GM03348 (cell line): ENCODE measurements around the gene GLMP.

Source experiments
- DNase-seq: peaks from one replicate; pipeline ENCODE4 v3.0.0; 2012; ENCODE audit warnings: low spot score

The GLMP gene

DNA sequence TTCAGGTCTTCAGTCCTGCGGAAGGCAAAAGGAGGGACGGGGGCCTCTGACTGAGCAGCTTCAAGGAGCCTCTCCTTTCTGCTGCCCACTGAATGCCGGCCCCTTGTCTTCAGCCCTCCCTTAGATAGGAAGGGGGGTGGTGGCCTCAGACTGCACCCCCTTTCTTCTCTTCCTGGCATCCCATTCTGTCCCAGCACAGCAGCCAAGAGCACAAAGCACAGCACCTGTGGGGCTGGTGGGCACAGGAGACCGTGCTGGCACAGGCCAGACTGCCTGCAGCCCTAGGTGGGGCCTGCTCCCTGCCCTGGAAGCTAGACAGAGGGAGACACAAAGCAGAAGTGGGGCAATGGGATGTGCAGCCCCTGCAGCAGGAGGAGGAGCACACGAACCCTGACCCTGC lies 45.9 kb downstream of the GLMP start:
- DNase-seq = no peak

- DNase-seq = no peak
Observed at GRCh38 chr1:156248323-156248683, 47.2 kb downstream of the GLMP start.

GRCh38 chr1:156247460-156248322 lies 47.8 kb downstream of the GLMP start, which contains the start of gene PAQR6:
PAQR6 (minus strand) TSS chr1:156248056; CDS start chr1:156246731, 1,325 bp downstream.
- peak; percentile 31 for DNase-seq

DNA sequence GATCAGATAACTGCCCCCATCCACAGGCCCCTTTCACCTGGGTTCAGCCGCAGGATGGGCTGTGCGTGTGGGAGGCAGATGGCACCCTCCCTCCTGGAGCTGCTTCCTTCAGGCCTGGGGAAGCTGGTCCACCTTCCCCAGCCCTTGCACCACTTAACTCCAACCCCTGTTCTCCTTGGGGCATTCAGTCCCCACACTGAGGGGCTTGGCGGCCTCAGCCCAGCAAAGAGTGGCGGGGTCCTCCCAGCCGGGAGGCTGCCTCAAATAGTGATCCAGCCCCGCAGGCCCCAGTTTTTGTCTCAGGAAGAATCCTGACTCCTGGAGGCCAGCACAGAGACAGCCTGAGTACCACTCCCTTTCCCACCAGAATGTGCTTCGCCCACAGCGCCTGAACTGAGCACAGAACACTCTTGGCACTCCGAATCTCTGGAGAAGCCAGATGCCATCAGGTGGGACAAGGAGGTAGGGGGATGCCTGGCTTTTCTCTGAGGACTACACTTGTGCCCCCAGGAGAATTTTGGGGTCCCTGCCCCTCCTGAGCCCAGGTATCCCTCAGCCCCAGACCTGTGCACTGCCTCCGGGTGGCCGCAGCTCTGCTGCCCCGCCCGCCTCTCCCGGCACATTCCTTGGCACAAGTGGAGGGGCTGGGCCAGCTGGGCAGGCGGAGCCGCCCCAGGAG lies 48.6 kb downstream of the GLMP start:
- peak; percentile 68 for DNase-seq

DNA sequence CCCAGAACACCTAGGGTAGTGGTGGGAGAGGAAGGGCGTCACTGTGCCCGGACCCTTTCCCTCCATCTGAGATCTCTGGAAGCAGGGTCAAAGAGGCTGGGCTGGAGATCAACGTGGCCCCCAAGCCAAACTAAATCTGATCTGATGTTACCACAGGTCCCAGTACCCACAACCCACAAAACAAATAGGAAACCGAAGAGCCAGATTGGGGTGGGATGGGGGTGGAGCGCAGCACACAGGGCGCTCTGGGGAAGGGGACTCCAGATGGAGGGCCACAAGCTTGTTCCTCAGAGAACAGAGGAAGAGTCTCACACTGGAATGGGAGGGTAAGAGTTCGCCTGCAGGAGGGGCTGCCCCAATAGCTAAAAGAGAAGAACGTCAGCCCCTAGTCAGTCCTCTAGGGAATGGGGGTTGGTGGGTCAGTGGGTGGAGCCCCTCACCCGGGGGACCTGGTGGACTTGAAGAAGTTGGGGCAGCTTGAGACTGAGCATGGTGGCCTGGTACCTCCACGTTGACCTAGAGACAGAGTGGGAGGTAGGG lies 49.2 kb downstream of the GLMP start:
- DNase-seq = no peak

DNA sequence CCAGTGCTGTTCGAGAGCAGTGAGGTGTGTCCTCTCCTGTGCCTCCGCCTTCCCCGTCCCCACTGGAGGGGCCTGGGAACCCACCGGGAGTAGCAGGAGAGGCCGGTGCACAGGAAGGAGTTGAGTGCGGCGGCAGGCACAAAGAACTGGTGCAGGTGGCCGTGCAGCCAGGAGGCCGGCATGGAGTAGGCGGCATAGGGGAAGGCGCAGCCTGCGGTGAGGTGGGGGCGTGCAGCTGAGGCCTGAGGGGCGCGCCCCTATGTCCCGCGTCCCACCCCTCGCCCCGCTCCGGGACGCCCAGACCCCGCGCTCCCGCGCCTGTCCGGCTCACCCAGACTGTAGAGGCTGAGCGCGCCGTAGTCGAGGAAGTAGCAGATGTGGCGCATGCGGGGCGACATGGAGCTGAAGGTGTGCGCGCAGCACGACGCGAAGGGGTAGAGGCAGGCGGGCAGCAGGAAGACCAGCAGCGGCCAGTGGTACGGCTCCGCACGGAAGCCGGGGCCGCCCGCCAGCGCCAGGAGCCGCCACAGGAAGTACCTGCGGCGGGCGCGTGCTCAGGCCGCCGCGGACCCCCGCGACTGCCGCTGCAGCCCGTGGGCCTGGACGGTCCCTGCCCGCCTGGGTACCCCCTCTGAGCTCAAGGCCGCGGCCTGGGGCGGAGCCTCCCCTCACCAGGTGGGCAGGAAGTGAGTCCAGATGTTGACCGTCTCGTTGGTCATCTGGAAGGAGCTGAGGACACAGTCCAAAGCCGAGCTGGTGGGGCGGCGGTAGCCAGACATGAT lies 49.8 kb downstream of the GLMP start:
- peak; percentile 44 for DNase-seq

GRCh38 chr1:156244712-156245111 lies 50.8 kb downstream of the GLMP start:
- no peak for DNase-seq

- DNase-seq = no peak
Observed at GRCh38 chr1:156244126-156244525, 51.4 kb downstream of the GLMP start.

GRCh38 chr1:156242738-156243137 lies 52.7 kb downstream of the GLMP start:
- DNase-seq = no peak
